Kidney epithelial cell (primary cell): Measurements from ENCODE around the gene PHF12. TPM values are rescaled to one million over a fixed set of nuclear protein-coding genes. Genes with fewer than 3 reads are reported as not detected.

Experiments
- DNase-seq: peaks from one replicate; pipeline ENCODE4 v3.0.0-alpha.2; 2010; ENCODE audit warnings: low read depth
- H3K27me3 ChIP-seq: 2 replicates; pipeline ENCODE4 v1.6.0; 2011; ENCODE audit warnings: low read length; ENCODE audit not compliant: control insufficient read depth, insufficient read depth
- H3K36me3 ChIP-seq: 2 replicates; pipeline ENCODE4 v1.5.1; 2011; ENCODE audit warnings: low read length; ENCODE audit not compliant: control insufficient read depth, insufficient read depth
- H3K4me3 ChIP-seq: 2 replicates; pipeline ENCODE4 v1.5.1; 2011; ENCODE audit warnings: low read depth, mild to moderate bottlenecking, control low read depth, low read length
- CTCF ChIP-seq: IDR thresholded peaks from 2 replicates; pipeline ENCODE4 v1.5.1; 2011; ENCODE audit warnings: mild to moderate bottlenecking, moderate library complexity, low read length, control low read depth, inconsistent platforms; ENCODE audit not compliant: insufficient read depth, poor library complexity, severe bottlenecking
- total RNA-seq: library from RNA; depleted of rRNA; stranded (reverse); fragments of >200 nt; gene quantifications from 2 replicates; pipeline ENCODE4 v1.2.3, GENCODE V29; 2015

Gene PHF12
- total RNA-seq, 1 donor from 2014 or later: 19.6 TPM

GRCh38 chr17:28968231-28968913, 17.1 kb upstream of the PHF12 start:
- no peak for DNase-seq
- Histone ChIP-seq H3K36me3 (no peaks in the 10 kb centered on the region), H3K27me3 (peaks cover 37% of the 10 kb centered on the region), H3K4me3 (no peak overlapping the region)
- TF ChIP-seq CTCF: no peak

- no peak for TF ChIP-seq CTCF
- DNase-seq: no peak
- Histone ChIP-seq H3K36me3 (no peaks in the 10 kb centered on the region), H3K27me3 (peaks cover 36% of the 10 kb centered on the region), H3K4me3 (no peak overlapping the region)
Observed at GRCh38 chr17:28967221-28968135, 16.2 kb upstream of the PHF12 start.

- no peak for TF ChIP-seq CTCF
- Histone ChIP-seq H3K36me3 (no peaks in the 10 kb centered on the region), H3K27me3 (peaks cover 19% of the 10 kb centered on the region), H3K4me3 (no peak overlapping the region)
- DNase-seq: no peak
Observed at GRCh38 chr17:28963841-28964240, 12.5 kb upstream of the PHF12 start.

- no peak for DNase-seq
- H3K36me3 ChIP-seq: no peaks in the 10 kb centered on the region
- no peak overlapping the region for H3K4me3 ChIP-seq
- peaks cover 14% of the 10 kb centered on the region for H3K27me3 ChIP-seq
- no peak for TF ChIP-seq CTCF
Observed at GRCh38 chr17:28963055-28963611, 11.8 kb upstream of the PHF12 start.

- Histone ChIP-seq H3K36me3 (no peaks in the 10 kb centered on the region), H3K4me3 (no peak overlapping the region), H3K27me3 (peaks cover 9% of the 10 kb centered on the region)
- no peak for DNase-seq
- no peak for TF ChIP-seq CTCF
Observed at GRCh38 chr17:28961391-28961790, 10.1 kb upstream of the PHF12 start.
